AG04449 (cell line): Measurements from ENCODE around the gene RNF215.

ENCODE experiments used
- CTCF ChIA-PET: fragments of 350-600 bp; formaldehyde crosslinking; extraction: SDS; loops from one replicate; lab custom pipeline; 2021; ENCODE audit warnings: antibody characterized with exemption; lab: Yijun Ruan, JAX
- POLR2A ChIA-PET: fragments of 400-600, 350-600 bp; formaldehyde crosslinking; extraction: SDS; loops from one replicate; lab custom pipeline; 2020; ENCODE audit warnings: antibody characterized with exemption, inconsistent platforms; lab: Yijun Ruan, JAX
- DNase-seq: peaks from one replicate; pipeline ENCODE4 v3.0.0-alpha.2; 2010; ENCODE audit warnings: low read depth, low spot score
- H3K4me3 ChIP-seq: 2 replicates; pipeline ENCODE4 v1.5.1; 2011; ENCODE audit warnings: low read depth, mild to moderate bottlenecking, control low read depth, low read length
- TF ChIP-seq, protein P1 (sequence below): IDR thresholded peaks from one replicate; pipeline ENCODE4 v1.5.1; 2011; ENCODE audit warnings: mild to moderate bottlenecking, moderate library complexity, low read length, control low read depth, inconsistent platforms; ENCODE audit not compliant: insufficient read depth; ENCODE audit errors: missing control alignments

The RNF215 gene

DNA sequence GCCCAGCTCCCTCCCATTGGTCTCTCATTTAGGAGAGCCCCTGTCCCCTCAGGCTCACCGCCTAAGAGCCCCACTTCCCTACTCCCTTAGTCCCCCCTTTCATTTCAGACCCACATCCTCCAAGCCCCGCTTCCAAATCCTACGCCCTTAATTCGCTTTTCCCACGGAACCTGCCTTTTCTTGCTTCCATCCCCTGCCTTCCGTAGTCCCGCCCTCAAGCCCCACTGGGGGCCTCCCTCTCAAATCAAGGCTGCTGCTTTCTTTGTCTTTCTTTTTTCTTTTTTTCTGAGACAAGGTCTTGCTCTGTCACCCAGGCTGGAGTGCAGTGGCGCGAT lies 30.0 kb downstream of the RNF215 start:
- no peak for DNase-seq
- CTCF ChIA-PET, result interaction anchor here (1.0 to 2.5 kb wide), 5 partner anchors 10 to 248 kb away, joined by 3 to 11 read pairs (median 5); partner anchors contain the start of gene RNF215
- TF ChIP-seq, protein P1, sequence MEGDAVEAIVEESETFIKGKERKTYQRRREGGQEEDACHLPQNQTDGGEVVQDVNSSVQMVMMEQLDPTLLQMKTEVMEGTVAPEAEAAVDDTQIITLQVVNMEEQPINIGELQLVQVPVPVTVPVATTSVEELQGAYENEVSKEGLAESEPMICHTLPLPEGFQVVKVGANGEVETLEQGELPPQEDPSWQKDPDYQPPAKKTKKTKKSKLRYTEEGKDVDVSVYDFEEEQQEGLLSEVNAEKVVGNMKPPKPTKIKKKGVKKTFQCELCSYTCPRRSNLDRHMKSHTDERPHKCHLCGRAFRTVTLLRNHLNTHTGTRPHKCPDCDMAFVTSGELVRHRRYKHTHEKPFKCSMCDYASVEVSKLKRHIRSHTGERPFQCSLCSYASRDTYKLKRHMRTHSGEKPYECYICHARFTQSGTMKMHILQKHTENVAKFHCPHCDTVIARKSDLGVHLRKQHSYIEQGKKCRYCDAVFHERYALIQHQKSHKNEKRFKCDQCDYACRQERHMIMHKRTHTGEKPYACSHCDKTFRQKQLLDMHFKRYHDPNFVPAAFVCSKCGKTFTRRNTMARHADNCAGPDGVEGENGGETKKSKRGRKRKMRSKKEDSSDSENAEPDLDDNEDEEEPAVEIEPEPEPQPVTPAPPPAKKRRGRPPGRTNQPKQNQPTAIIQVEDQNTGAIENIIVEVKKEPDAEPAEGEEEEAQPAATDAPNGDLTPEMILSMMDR, result no peak
- POLR2A ChIA-PET, result interaction anchor here (0.6 to 2.1 kb wide), 7 partner anchors 9 to 102 kb away, joined by 3 to 8 read pairs (median 6); partner anchors contain the start of genes CASTOR1 and TBC1D10A
- H3K4me3 ChIP-seq, result peak overlapping the region; percentile 84

DNA sequence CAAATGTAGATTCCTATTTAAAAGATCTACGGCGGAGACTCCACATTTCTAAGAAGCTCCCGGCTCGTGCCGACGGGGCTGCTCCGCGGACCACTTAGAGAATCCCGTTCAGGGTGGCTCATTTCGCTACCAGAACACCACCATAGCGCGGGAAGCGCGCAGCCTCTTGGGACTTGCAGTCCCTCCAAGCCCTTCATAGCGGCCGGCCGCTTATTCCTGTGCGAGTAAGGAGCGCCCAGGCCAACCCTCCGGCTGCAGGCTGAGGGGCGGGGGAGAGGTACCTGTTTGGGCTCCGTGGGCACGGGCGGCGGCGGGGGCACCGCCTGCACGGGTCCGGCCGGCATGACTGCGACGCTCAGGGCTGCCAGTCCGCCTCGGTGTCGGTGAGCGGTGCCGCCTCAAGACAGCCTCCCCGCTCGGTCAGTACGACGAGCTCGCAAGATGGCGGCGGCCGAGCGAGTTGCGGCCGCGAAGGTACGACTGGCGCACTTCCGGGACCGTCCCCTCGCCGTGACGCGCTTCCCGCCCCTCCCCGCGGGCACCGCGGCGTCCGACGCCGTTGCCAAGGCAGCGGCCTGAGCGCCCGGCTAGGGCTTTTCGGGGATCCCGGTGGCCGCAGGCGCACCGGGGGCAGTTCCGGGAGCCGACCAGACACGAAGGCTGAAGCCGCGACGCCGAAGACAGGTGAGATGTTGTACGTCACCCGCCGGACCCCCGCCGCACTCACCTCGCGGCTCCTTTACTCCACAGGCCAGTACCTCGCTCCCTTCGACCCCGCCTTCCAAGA lies 30.6 kb downstream of the RNF215 start, which contains the start of the genes CCDC157 and SF3A1:
CCDC157 (plus strand) TSS at position 559 of the 787 bp plus-strand sequence. CDS start 8,994 bp downstream, outside the sequence.
SF3A1 (minus strand) TSS at position 446 of the 787 bp plus-strand sequence; CDS start at position 344, 102 bp downstream.
- peak within 1 kb of the TSS; percentile 84 for H3K4me3 ChIP-seq
- TF ChIP-seq, protein P1, result no peak
- ChIA-PET CTCF (interaction anchor here (1.0 to 2.5 kb wide), 6 partner anchors 11 to 248 kb away, joined by 3 to 11 read pairs (median 5); partner anchors contain the start of gene RNF215), POLR2A (interaction anchor here (0.6 to 2.1 kb wide), 8 partner anchors 8 to 101 kb away, joined by 3 to 8 read pairs (median 5); partner anchors contain the start of genes CASTOR1 and TBC1D10A)
- DNase-seq, result peak; percentile 45

DNA sequence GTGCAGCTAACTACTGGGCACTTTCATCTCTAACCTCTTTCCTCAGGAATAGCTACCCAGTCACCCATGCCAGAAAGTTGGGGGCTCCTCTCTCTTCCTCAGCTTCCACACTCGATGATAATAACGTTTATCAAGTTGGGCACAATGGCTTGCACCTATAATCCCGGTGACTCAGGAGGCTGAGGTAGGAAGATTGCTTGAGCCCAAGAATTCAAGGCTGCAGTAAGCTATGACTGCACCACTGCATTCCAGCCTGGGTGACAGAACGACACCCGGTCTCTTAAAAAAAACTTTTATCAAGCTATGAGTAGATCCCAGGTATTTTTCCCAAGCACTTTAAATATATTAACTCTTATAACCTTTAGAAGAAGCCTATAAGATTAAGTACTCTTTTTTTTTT lies 32.6 kb downstream of the RNF215 start:
- DNase-seq, result no peak
- ChIA-PET CTCF (interaction anchor here (0.9 to 3.3 kb wide), 5 partner anchors 66 to 246 kb away, joined by 3 to 12 read pairs (median 5); partner anchors contain the start of gene CASTOR1), POLR2A (interaction anchor here (0.6 kb wide), 3 partner anchors 11 to 712 kb away, joined by 3 read pairs; no protein-coding TSS in a partner anchor)
- TF ChIP-seq, protein P1, result no peak
- no peak overlapping the region for H3K4me3 ChIP-seq

DNA sequence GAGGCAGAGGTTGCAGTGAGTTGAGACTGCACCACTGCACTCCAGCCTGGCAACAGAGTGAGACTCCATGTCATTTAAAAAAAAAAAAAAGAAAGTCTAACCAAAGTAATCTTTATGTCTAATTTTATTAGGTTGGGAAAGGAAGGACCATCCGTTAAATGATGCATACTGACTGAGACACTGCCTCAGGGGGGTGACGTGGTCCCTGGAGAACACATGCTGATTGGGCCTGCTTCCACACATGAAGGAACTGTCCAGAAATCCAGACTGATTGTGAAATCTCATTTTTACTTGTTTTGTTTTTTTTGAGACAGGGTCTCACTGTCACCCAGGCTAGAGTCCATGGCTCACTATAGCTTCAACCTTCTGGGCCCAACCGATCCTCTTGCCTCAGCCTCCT lies 36.0 kb downstream of the RNF215 start:
- no peak for DNase-seq
- CTCF ChIA-PET, result no interaction called here
- TF ChIP-seq, protein P1, result no peak

DNA sequence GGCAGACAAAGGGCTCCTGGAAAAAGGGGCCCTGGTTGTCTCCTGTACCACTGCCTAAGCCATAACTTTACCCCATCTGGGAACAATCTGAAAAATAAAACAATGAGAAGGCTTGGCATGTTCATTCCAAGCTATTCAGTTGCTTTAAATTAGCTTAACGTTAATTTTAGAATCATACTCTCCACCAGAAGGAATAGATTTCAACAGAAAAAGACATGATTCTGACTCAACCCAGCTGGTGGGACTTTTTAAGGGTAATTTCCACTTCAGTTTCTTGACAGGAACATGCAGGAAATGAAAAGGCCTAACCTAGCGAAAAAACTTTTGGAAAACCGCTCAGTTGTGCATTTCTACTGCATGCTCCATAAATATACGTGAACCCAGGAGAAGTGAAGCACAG lies 38.4 kb downstream of the RNF215 start:
- CTCF ChIA-PET, result no interaction called here
- H3K4me3 ChIP-seq, result no peak overlapping the region
- DNase-seq, result no peak
- TF ChIP-seq, protein P1, result no peak
- POLR2A ChIA-PET, result interaction anchor here (0.6 to 1.5 kb wide), 2 partner anchors 8 to 93 kb away, joined by 5 to 6 read pairs; partner anchors contain the start of genes CCDC157 and SF3A1

More for the DNA sequence above, 36.0 kb downstream of the RNF215 start:
- POLR2A ChIA-PET, result no interaction called here
- no peak overlapping the region for H3K4me3 ChIP-seq
